LHCN-M2 (cell line): ENCODE measurements around the gene G0S2. TPM values are rescaled to one million over a fixed set of nuclear protein-coding genes. Genes with fewer than 3 reads are reported as not detected.

ENCODE experiments used
- DNase-seq: peaks from one replicate; pipeline ENCODE4 v3.0.0-alpha.2; 2012; ENCODE audit warnings: low read depth
- total RNA-seq: library from RNA; depleted of rRNA; stranded (reverse); fragments of >200 nt; gene quantifications from 2 replicates; pipeline ENCODE4 v1.2.3, GENCODE V29; 2014; rRNA removed

G0S2 gene
- total RNA-seq, 1 experiment from 2014 or later = 1.0 TPM

DNA sequence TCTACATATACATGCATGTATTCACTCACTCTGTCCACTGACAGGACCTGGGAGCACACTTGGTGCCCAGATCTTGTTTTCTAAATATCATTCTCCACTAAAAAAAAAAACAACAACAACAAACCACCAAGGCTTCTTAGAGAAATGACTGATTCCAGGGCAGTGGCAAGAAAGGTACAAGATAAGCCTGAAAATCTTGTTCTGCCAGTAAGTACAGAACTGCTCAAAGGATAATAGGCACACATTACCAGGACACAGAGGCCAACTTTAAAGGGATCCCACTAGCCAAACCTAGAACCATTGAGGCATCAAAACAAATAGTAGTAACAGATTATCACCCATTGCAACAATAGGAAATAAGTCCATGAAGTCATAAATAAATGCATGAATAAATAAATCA lies 40.1 kb downstream of the G0S2 start:
- no peak for DNase-seq

DNA sequence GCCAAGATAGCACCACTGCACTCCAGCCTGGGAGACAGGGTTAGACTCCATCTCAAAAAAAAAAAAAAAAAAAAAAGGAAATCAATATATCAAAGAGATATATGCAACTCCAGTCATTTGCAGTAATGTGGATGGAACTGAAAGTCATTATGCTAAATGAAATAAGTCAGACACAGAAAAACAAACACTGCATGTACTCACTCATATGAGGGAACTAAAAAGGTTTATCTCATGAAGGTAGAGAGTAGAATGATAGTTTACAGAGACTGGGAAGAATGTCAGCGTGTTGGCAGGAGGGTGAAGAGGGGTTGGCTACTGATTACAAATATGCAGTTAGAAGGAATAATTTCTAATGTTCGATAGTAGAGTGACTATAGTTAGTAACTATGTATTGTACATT lies 42.6 kb downstream of the G0S2 start:
- DNase-seq = no peak

- DNase-seq = peak; percentile 8
These were observed 45.1 kb downstream of the G0S2 start for GRCh38 chr1:209720326-209720725.

GRCh38 chr1:209720826-209721225 lies 45.6 kb downstream of the G0S2 start:
- no peak for DNase-seq

GRCh38 chr1:209721323-209721722 lies 46.1 kb downstream of the G0S2 start:
- DNase-seq = no peak

- DNase-seq = no peak
These were observed 48.1 kb downstream of the G0S2 start for GRCh38 chr1:209723265-209723664.

DNA sequence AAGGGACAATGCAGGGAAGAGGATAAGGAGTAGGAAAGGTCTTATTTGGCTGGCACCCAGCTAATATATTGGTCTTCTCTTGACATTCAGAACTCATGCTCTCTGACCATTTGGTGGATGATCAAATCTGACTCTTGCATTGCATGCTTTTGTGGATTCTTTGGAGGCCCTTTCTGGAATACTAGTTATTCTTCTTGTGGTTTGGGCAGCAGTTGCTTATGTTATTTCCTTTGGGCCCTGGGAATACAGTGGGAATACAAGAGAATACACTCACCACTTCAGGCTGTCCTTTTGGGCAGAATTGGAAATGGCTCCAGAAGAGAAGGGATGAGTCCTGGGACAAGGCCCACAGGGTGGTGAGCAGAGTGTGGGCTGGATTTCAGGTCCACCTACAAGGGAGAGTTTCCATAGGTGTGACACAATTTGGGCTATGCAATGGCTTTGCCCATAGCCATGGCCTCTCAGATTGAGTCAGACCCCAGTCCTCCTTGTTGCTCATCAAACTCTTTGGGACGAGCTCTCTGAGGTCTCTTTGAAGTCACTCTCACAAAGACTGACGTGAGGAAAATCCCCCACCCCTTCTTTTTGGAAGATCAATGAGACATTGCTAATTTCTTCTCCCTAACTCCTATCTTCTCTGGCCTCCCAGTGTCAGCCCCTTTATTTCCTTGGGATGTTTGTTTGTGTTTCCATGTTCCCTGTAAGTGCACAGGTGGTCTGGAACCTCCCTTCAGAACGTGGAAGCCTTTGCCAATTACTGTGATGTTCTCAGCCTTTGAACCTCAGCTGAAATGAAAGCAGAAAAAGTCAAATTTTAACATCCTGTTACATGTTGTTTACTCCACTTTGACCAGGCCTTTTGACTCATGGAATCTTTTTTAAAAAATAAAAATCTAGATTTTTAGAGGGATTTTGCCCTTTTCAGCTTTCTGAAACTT lies 48.8 kb downstream of the G0S2 start:
- peak; percentile 28 for DNase-seq

Other genes starting within 250 kb of the G0S2 start
- not detected in 2 replicates for gene CAMK1G, start 91.7 kb upstream of the G0S2 start, total RNA-seq
- 3.8 and 5.3 TPM in 2 replicates for gene LAMB3, start 23.0 kb upstream of the G0S2 start, total RNA-seq
- gene HSD11B1, start 29.4 kb downstream of the G0S2 start, total RNA-seq = not detected in 2 replicates
- not detected in 2 replicates for gene TRAF3IP3, start 80.6 kb downstream of the G0S2 start, total RNA-seq
- gene C1orf74, start 109.1 kb downstream of the G0S2 start, total RNA-seq = 2.7 and 3.1 TPM in 2 replicates
- gene IRF6, start 130.7 kb downstream of the G0S2 start, total RNA-seq = not detected in 2 replicates
- gene UTP25, start 152.6 kb downstream of the G0S2 start, total RNA-seq = 8.1 and 9.5 TPM in 2 replicates